HS-5 (cell line): ENCODE data around the gene RGS19.

Experiments used
- DNase-seq: peaks from one replicate; pipeline ENCODE4 v3.0.0-alpha.2; 2012; ENCODE audit warnings: low read depth

Gene RGS19

DNA sequence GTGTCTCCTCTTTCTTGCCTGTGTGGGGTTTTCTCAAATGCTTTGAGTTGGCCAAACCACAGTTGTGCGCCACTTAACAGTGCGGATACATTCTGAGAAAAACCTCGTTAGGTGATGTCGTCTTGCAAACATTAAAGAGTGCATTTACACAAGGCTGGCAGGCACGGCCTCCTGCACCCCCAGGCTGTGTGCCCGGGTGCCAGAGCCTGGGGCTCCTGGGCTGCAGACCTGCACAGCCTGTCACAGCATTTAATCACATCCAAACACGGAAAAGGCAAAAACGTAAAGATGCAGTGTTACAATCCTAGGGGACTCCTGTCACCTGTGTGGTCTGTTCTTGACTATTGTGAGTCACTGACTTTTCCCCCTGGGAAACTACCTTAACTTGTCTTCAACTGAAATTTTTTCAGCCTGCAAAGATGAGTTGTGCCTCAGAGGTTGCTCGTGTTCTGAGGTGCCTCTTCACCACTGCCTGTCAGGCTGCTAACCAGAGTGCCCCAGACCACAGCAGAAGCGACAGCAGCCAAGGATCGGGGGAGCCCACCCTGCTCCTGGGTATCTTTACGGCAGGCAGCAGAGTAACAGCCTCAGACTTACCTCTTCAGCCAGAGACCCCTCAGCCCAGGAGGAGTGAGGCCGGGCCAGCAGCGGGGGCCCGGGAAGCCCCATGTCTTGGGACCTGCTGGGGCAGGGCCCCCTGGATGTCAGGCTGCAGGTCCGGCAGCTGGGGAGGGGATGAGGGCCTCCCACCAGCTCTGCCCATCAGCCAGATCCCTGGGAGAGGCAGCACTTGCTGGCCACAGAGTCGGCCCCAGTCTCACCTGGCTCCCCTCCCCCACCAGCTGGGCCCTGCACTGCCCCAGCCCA is 44.0 kb downstream of the RGS19 start:
- no peak for DNase-seq

DNA sequence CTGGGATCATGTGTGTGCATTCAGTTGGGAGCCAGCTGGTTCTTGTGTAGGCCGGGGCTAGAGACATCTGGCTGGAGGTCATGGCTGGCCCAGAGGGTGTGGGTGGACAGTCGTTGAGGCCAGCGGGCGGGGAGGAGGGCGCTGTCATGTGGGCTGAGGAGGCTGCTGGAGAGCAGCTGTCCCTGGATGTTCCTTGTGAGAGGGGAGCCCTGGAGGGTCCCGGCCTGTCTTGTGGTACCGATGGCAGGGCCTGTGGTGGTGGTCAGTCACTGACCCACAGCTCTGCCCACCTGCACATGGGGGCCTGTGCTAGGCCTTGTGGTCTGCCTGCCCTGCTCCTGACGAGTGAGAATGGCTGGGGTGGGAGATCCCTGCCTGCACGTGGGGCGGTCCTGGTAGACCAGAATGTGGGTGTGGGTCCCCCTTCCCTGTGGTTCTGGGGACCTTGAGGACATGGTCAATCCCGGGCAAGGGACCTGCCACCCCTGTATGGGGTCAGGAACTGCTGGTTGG is 45.3 kb downstream of the RGS19 start:
- no peak for DNase-seq

DNA sequence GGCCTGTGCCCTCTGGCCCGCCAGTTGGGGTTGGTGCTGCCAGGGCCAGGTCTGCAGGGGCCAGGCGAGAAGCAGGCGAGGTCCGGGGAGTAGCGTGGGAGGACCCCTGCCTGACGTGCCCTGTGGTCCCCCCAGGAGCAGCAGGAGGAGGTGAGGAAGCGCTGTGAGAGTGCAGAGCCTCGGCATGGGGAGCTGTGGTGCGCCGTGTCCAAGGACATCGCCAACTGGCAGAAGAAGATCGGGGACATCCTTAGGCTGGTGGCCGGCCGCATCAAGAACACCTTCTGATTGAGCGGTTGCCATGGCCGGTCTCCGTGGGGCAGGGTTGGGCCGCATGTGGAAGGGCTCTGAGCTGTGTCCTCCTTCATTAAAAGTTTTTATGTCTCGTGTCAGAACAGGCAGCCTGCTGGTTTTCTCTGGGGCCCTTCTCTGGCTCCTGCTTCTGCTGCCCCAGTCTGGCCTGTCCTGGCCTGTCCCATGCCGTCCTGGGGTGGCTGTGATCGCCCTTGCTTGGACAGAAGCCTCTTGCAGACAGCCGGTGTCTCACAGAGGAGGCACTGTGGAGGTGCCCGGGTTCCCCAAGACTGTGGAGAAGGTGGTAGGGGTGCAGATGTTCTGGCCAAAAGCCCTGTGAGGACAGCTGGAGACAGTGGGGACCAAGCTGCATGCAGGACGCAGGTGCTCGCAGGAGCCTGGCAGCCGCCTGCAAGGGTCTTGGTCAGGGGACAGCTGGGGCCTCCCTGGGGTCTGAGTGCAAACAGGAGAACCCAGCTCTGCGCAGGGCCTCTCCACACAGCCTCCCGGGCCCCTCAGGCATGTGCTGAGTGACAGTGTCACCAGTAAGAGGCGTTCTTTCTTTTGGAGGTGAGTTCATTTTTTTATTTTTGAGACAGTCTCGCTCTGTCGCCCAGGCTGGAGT is 46.4 kb downstream of the RGS19 start:
- no peak for DNase-seq

DNA sequence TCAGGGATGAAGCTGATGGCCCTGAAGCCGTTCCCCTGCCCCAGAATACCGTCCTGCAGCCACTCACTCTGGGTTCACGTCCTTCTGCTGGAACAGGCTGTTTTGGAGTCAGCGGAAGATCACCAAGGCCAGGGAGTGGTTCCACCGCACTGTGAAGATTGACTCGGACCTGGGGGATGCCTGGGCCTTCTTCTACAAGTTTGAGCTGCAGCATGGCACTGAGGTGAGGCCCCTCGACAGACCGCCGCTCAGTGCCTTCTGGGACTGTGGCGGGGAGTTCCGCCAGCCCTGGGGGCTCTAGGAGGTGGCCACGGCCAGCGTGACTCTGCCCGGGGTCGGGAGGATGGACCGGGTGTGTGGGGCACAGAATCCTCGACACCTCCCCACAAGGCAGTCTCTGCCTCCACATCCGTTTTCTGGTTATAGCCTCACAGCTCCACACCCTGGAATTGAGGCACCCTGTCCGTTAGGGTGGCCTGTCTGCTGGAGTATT is 47.5 kb downstream of the RGS19 start:
- DNase-seq, result no peak

DNA sequence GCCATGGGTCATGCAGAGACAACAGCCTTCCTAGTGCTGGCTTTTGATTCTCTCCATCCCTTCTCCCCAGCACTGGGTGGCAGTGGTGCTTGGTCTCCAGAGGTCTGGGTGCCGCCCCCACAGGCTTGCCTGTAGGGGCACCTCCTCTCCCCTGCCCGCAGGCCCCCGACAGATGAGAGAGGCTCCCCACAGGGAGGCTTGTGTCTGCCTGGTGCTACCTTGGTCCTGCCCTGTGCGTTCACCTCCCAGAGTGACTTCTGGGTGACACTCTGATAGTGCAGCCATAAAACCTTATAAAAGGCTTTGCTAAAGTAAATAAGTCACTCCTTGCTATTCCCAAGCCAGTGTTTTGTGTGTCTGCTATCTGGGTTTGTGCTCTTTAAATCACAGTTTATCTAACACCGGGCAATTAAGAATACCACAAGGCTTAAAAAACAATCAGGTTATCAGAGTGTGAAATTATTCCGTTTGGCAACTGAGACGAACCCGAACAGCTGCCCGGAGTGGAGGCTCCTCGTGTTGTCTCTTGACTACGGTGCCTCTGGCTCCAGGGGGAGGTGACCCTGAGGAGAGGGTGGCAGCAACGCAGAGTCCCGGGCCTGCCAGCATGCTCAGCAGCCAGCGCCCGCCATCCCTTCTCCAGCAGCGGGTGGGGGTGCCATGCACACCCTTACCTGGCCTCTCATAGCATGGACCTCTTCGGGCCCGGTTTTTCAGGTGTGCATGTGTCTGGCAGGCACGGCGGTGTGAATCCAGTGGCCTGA is 48.8 kb downstream of the RGS19 start:
- no peak for DNase-seq

DNA sequence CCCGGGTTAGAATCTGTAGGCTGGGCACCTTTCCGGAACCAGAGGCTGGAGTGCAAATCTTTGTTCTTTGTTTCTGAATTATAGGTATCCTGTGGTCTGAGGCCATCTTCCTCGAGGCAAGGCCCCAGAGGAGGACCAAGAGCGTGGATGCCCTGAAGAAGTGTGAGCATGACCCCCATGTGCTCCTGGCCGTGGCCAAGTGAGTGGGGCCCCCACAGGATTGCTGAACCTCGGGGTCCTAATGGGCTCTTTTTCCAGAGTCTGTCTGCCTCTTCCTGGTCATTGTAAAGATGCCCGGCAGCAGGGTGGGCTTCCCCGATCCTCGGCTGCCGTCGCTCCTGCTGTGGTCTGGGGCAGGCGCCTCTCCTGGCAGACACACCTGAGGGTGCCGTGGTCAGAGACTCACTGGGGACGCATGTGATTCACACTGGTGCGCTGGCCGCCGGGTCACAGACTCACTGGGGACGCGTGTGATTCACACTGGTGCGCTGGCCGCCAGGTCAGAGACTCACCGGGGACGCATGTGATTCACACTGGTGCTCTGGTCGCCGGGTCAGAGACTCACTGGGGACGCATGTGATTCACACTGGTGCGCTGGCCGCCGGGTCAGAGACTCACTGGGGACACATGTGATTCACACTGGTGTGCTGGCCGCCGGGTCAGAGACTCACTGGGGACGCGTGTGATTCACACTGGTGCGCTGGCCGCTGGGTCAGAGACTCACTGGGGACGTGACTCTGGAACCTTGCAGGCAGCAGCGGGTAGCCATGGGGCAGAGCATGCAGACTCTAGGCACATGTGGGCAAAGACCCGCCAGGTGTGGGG is 49.8 kb downstream of the RGS19 start:
- DNase-seq, result no peak

DNA sequence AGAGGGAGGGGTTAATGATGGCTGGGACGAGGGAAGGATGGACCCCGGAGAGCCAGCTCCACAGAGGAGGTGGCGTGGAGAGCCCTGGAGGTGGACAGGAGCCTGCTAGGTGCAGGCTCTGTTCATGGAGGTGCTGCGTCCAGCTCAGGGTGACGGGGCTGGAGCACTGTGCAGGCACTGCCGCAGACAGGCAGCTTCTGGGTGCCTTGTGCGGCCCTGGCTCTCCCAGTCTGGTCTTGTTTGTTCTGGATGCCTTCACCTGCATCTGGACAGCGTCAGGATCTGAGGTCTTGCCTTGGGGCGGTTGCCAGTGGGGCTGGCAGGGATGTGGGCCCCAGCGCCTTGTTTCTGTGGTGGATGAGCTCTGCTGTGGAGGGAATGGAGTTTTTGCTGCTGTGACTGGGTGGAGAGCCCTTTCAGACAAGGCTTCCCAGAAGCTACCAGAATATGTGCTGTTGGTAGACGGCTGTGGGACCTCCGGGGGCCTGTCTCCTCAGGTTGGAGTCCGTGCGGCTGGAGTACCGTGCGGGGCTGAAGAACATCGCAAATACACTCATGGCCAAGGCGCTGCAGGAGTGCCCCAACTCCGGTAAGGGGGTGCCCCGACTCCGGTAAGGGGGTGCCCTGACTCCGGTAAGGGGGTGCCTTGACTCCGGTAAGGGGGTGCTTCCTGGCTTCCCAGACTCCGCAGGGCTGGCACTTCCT is 51.2 kb downstream of the RGS19 start:
- no peak for DNase-seq

DNA sequence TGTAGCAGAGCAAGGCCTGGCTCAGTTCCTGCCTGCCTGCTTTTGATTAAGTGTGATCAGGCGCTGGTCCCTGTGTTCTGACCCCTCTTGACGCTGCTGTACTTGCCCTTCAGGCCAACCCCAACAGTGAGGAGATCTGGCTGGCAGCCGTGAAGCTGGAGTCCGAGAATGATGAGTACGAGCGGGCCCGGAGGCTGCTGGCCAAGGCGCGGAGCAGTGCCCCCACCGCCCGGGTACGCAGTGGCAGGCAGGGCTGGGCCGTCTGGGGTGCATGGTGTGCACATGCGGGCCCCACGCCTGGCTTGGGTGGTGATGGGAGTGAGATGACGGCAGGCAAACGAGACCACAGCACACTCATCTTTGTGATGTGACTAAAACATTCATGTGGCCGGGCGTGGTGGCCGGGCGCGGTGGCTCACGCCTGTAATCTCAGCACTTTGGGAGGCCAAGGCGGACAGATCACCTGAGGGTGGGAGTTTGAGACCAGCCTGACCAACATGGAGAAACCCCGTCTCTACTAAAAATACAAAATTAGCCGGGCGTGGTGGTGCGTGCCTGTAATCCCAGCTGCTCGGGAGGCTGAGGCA is 53.4 kb downstream of the RGS19 start:
- DNase-seq, result no peak

DNA sequence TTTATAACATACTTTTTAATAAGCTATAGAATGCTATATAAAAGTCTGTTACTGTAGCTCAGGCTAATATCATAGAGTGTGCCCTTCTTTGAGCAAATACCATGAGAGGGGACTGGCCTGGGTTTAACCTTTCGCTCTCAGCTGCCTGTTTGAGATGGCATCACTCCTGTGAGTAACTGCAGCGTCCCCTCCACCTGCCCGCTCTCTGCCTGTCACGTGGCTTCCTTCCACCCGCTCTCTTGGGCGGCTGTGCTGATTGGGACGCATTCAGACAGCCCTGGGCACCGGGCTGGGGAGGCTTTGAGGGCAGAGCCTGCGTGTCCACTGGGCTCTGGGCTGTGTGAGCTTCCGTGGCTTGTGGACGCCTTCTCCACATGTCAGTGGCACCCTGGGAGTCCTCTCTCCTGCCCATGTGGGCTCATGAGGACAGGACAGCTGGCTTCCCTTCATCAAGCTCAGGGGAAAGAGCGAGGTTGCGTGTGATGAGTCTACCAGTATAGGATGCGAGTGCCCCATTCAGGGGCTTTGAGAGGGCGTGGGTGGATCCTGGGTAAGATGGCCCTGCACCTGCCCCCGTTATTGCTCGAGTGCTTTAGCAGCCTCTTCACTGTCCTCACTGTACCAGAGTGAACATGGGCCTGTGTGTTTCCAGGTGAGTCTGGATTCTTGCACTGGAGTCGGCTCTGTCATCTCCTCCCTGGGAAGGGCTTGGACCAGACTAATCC is 54.1 kb downstream of the RGS19 start:
- DNase-seq, result no peak

DNA sequence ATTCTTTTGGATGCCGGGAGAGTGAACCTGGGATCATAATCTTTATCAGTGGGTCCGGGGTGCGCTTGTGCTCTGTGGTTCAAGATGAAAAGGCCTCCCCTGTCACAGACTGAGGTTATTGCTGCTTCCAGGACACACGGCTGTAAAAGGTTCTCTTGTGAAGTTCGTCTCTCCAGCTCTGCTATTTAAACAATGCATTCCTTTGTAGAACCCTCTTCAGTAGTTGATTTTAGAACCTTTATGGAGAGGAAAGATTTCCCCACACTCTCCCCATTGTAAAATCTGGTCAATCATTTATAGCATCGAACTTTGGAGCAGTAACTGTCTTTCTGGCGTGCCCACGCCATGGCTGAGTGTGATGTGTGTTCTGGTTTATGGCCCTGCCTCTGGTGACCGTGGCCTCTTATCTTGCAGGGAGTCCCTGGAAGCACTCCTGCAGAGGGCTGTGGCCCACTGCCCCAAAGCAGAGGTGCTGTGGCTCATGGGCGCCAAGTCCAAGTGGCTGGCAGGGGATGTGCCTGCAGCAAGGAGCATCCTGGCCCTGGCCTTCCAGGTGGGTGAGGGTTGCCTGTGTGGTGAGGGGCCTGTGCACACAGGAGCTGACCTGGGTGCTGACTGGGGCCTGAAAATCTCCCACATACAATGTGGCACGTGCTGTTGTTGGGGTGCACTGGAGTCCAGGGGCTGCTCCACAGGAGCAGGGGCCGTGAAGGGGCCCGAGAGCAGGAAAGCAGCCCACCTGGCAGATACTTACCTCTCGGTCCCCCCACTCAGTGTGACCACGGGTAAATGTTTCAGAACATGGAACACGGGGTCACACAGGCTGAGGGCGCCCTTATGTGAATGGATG is 55.0 kb downstream of the RGS19 start:
- DNase-seq, result no peak

DNA sequence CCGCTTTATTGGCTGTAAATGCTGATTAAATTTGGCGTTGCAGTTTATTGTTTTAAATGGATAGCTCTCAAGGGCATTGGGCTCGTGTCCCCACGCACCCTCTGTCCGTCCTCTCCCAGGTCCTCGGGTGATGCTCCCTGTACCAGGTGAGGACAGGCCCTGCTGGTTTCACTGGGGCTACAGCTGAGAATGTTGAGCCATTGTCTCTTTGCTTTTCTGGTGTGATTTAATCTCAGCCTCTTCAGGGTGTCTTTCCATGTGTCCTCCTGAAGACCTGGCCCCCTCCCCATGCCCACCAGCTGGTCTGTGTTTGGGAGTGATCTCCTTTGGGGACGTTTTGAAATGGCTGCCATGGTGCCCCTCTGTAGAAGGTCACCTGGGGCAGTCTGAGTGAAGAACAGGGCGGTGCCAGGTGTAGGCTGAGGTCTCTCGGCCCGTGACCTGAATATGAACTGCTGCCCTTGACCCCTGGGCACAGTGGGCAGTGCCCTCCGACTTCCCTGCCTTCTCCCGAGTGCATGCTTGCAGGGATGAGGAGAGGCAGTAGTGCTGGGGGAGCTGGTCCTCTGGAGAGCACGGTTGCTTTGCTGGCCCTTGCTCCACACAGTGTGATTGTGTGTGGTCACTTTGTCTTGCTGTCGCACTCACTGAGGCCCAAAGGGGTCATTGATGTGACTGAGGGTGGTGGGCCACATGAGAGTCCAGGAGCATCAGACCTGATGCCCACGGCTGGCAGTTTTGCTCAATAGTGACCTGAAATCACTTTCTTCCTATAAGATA is 55.8 kb downstream of the RGS19 start:
- no peak for DNase-seq
